Tibial nerve (tissue), 4 donors: Measurements from ENCODE around the gene SYNE3. TPM values are rescaled to one million over a fixed set of nuclear protein-coding genes. Genes with fewer than 3 reads are reported as not detected.
A peak's percentile ranks its signal among the peaks of the same experiment; 100 is the strongest.

Experiments
- DNase-seq, 2 donors: peaks; one replicate each; pipeline ENCODE4 v3.0.0-alpha.2; 2019; ENCODE audit warnings: low spot score in 2 of 2
- H3K27ac ChIP-seq, 4 donors: fragments of 200-600 bp; sonication (generic) in 3 of 4; one replicate each; pipeline ENCODE4 v1.5.1; 2017 to 2019; ENCODE audit warnings: mild to moderate bottlenecking in 1 of 4
- H3K27me3 ChIP-seq, 2 donors: fragments of 200-600 bp; sonication (generic) in 1 of 2; one replicate each; pipeline versions ENCODE4 v1.5.1 to v1.6.0; 2017 to 2019
- H3K36me3 ChIP-seq, 3 donors: fragments of 200-600 bp; sonication (generic); one replicate each; pipeline ENCODE4 v1.5.1; 2018 to 2019
- H3K4me1 ChIP-seq, 4 donors: fragments of 200-600 bp; sonication (generic) in 3 of 4; one replicate each; pipeline ENCODE4 v1.5.1; 2017 to 2019
- H3K4me3 ChIP-seq, 4 donors: fragments of 200-600 bp; sonication (generic) in 3 of 4; one replicate each; pipeline ENCODE4 v1.5.1; 2017 to 2019; ENCODE audit warnings: mild to moderate bottlenecking in 1 of 4, moderate library complexity in 1 of 4
- H3K9me3 ChIP-seq, 4 donors: fragments of 200-600 bp; sonication (generic) in 3 of 4; one replicate each; pipeline ENCODE4 v1.5.1; 2017 to 2019
- CTCF ChIP-seq, 5 experiments: fragments of 200-600 bp in 3 of 5; fragments of 450-650 bp in 2 of 5; sonication (generic) in 3 of 5; IDR thresholded peaks; one replicate each; pipeline ENCODE4 v1.5.1; 2016 to 2019; ENCODE audit warnings: antibody characterized with exemption in 5 of 5, mild to moderate bottlenecking in 3 of 5, moderate library complexity in 2 of 5
- EP300 ChIP-seq, 2 donors: sonication (generic); formaldehyde crosslinking; IDR thresholded peaks; one replicate each; pipeline ENCODE4 v1.6.1; 2017; ENCODE audit warnings: antibody characterized with exemption in 2 of 2, mild to moderate bottlenecking in 1 of 2
- POLR2A ChIP-seq, 2 donors: fragments of 450-650 bp; IDR thresholded peaks; one replicate each; pipeline ENCODE4 v1.6.1; 2017; ENCODE audit warnings: antibody characterized with exemption in 2 of 2, mild to moderate bottlenecking in 2 of 2, moderate library complexity in 2 of 2
- WGBS, 2 donors: methylation state at CpG; one replicate each; pipeline ENCODE4 v1.1.5; 2018; 5-methylcytosine and 5-hydroxymethylcytosine counted together
- total RNA-seq, 4 donors: library from RNA; depleted of rRNA; stranded (reverse); fragments of >200 nt; gene quantifications; one replicate each; pipeline ENCODE4 v1.1.0, GENCODE V29; 2016

The SYNE3 gene
- total RNA-seq, 4 donors from 2014 or later = 71.0 to 106 (median 87.5) TPM

DNA sequence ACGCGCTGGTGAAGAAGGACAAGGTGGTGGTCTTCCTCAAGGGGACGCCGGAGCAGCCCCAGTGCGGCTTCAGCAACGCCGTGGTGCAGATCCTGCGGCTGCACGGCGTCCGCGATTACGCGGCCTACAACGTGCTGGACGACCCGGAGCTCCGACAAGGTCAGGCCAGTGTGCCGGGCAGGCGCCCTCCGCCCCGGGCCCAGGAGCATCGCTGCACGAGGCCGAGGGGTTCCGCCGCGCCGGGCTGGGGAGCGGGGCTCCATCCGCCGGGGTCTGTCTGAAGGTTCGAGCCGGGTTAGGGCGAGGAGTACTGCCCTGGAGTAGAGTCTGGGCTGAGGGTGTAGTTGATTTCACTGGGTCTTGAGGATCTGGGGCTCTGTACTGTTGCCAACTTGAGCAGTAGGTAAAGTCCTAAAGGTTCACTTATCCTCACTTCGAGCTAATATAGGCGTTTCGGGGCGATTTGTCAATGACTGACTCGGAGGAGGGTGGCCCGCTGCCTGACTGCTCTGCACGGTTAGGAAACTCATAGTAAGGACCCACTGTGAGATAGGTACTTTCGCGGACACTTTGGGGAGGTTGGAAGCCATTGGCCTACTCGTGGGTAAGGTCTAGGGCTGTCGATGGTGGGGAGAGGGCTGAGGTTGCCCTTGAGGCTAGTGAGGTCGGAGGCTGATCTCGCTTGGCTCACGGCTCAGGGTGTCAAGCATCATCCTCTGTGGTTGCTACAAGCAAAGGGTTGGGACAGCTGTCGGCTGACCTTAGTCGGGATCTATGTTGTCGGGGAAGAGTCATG is 19.0 kb upstream of the SYNE3 start:
- Histone ChIP-seq H3K27ac (peak overlapping the region in 3 of 4 donors; percentile 40 to 91 (median 76)), H3K9me3 (no peaks in the 10 kb centered on the region), H3K27me3 (no peaks in the 10 kb centered on the region), H3K4me1 (peaks cover 0 to 64% (median 47%) of the 10 kb centered on the region in 4 donors), H3K36me3 (peaks cover 0 to 6% (median 0%) of the 10 kb centered on the region in 3 donors), H3K4me3 (peak overlapping the region; percentile 57 to 99 (median 90))
- no peak for DNase-seq
- WGBS, 2 donors = 0 to 2% methylated on average over 17 to 26 of the region's 52 CpGs
- TF ChIP-seq EP300 (IDR thresholded peaks at IDR 0.05) (no peak), CTCF (IDR thresholded peaks at IDR 0.05) (no peak), POLR2A (IDR thresholded peaks at IDR 0.05) (no peak)

- TF ChIP-seq EP300 (IDR thresholded peaks at IDR 0.05) (peak; percentile 92), CTCF (IDR thresholded peaks at IDR 0.05) (peak in 4 of 5 experiments; percentile 11 to 64 (median 40)), POLR2A (IDR thresholded peaks at IDR 0.05) (peak; percentile 43 to 52)
- peaks cover 0 to 70% (median 47%) of the 10 kb centered on the region in 4 donors for H3K4me1 ChIP-seq
- peak within 1 kb of the TSS; percentile 57 to 99 (median 90) for H3K4me3 ChIP-seq
- WGBS, 2 donors = 0 to 1% methylated on average over 33 to 76 of the region's 97 CpGs
- H3K27ac ChIP-seq = peak within 1 kb of the TSS; percentile 4 to 91 (median 90)
- H3K9me3 ChIP-seq = no peaks in the 10 kb centered on the region
- peaks cover 0 to 9% (median 0%) of the 10 kb centered on the region in 3 donors for H3K36me3 ChIP-seq
- peak; percentile 99 for DNase-seq
- no peaks in the 10 kb centered on the region for H3K27me3 ChIP-seq
Observed at GRCh38 chr14:95534299-95535225, 18.1 kb upstream of the SYNE3 start, which contains the start of gene GLRX5. TSS of gene GLRX5 (plus strand) at chr14:95535050. CDS start at chr14:95535090, 40 bp downstream.

GRCh38 chr14:95533822-95534221 is 17.4 kb upstream of the SYNE3 start:
- 0 to 1% methylated on average over 18 of the region's 18 CpGs for WGBS, 2 donors
- H3K4me3 ChIP-seq = peak overlapping the region; percentile 57 to 99 (median 84)
- DNase-seq = no peak
- no peaks in the 10 kb centered on the region for H3K27me3 ChIP-seq
- peaks cover 0 to 11% (median 0%) of the 10 kb centered on the region in 3 donors for H3K36me3 ChIP-seq
- no peak for TF ChIP-seq CTCF (IDR thresholded peaks at IDR 0.05)
- TF ChIP-seq POLR2A (IDR thresholded peaks at IDR 0.05) = no peak
- TF ChIP-seq EP300 (IDR thresholded peaks at IDR 0.05) = no peak
- peaks cover 0 to 71% (median 47%) of the 10 kb centered on the region in 4 donors for H3K4me1 ChIP-seq
- H3K27ac ChIP-seq = peak overlapping the region in 3 of 4 donors; percentile 89 to 91 (median 90)
- no peaks in the 10 kb centered on the region for H3K9me3 ChIP-seq

DNA sequence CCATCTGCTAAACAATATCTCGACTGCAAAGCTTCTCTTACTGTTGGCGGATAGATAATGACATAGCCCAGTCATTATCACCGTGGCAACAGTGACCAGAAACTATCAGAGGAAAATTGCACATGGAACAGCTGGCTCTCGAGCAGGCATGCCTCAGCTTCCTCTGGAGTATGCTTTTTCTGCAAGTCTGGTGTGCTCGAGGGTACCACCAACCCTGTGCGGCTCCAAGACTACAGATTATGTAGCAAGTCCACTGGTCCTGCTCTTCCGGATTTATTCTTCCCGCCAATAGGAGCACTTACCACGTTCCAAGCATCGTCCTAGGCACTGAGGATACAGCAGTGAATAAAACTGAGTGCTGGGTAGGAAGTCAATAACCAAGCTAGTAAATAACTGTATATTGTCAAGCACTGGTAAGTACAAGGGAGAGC is 17.0 kb upstream of the SYNE3 start:
- H3K36me3 ChIP-seq = peaks cover 0 to 11% (median 0%) of the 10 kb centered on the region in 3 donors
- peak overlapping the region; percentile 57 to 99 (median 84) for H3K4me3 ChIP-seq
- H3K9me3 ChIP-seq = no peaks in the 10 kb centered on the region
- H3K27me3 ChIP-seq = no peaks in the 10 kb centered on the region
- DNase-seq = no peak
- H3K27ac ChIP-seq = peak overlapping the region in 3 of 4 donors; percentile 89 to 91 (median 90)
- no peak for TF ChIP-seq CTCF (IDR thresholded peaks at IDR 0.05)
- no peak for TF ChIP-seq POLR2A (IDR thresholded peaks at IDR 0.05)
- TF ChIP-seq EP300 (IDR thresholded peaks at IDR 0.05) = no peak
- H3K4me1 ChIP-seq = peaks cover 0 to 75% (median 47%) of the 10 kb centered on the region in 4 donors
- 1 to 5% methylated on average over 10 of the region's 10 CpGs for WGBS, 2 donors
